Measurements from ENCODE around the gene ZC3H15. TPM values are rescaled to one million over a fixed set of nuclear protein-coding genes. Genes with fewer than 3 reads are reported as not detected.
A peak's percentile ranks its signal among the peaks of the same experiment; 100 is the strongest.
"Not testable (repeated sequence)": the region's sequence is repeated elsewhere in the genome, so short reads cannot be mapped to it uniquely, and the experiment has no call there.

The ZC3H15 gene
- 67.7 and 103 TPM in 2 replicates for total RNA-seq

- DNase-seq (ENCODE audit: low read depth, low spot score) = peak; percentile 92
Observed at GRCh38 chr2:186485871-186486650, at the start of gene ZC3H15. Gene ZC3H15, plus strand, starts transcription at chr2:186486260. Its CDS starts 123 bp downstream, at chr2:186486383.

GRCh38 chr2:186437719-186438118 lies 48.3 kb upstream of the ZC3H15 start:
- DNase-seq (ENCODE audit: low read depth, low spot score) = no peak

GRCh38 chr2:186439673-186440095 lies 46.4 kb upstream of the ZC3H15 start:
- not testable (repeated sequence) for DNase-seq (ENCODE audit: low read depth, low spot score)

GRCh38 chr2:186440506-186440905 lies 45.6 kb upstream of the ZC3H15 start:
- DNase-seq (ENCODE audit: low read depth, low spot score) = peak; percentile 27

GRCh38 chr2:186442885-186443284 lies 43.2 kb upstream of the ZC3H15 start:
- no peak for DNase-seq (ENCODE audit: low read depth, low spot score)

GRCh38 chr2:186443851-186444250 lies 42.2 kb upstream of the ZC3H15 start:
- DNase-seq (ENCODE audit: low read depth, low spot score) = no peak

- no peak for DNase-seq (ENCODE audit: low read depth, low spot score)
Observed at GRCh38 chr2:186445506-186445905, 40.6 kb upstream of the ZC3H15 start.

GRCh38 chr2:186455613-186456012 lies 30.4 kb upstream of the ZC3H15 start:
- no peak for DNase-seq (ENCODE audit: low read depth, low spot score)

GRCh38 chr2:186456941-186457340 lies 29.1 kb upstream of the ZC3H15 start:
- DNase-seq (ENCODE audit: low read depth, low spot score) = no peak

GRCh38 chr2:186457908-186458307 lies 28.2 kb upstream of the ZC3H15 start:
- no peak for DNase-seq (ENCODE audit: low read depth, low spot score)

GRCh38 chr2:186459009-186459408 lies 27.1 kb upstream of the ZC3H15 start:
- DNase-seq (ENCODE audit: low read depth, low spot score) = no peak

GRCh38 chr2:186460465-186460864 lies 25.6 kb upstream of the ZC3H15 start:
- DNase-seq (ENCODE audit: low read depth, low spot score) = no peak

- no peak for DNase-seq (ENCODE audit: low read depth, low spot score)
Observed at GRCh38 chr2:186466743-186467142, 19.3 kb upstream of the ZC3H15 start.

- no peak for DNase-seq (ENCODE audit: low read depth, low spot score)
Observed at GRCh38 chr2:186467421-186467820, 18.6 kb upstream of the ZC3H15 start.

GRCh38 chr2:186472722-186473493 lies 13.2 kb upstream of the ZC3H15 start:
- DNase-seq (ENCODE audit: low read depth, low spot score) = not testable (repeated sequence)

- not testable (repeated sequence) for DNase-seq (ENCODE audit: low read depth, low spot score)
Observed at GRCh38 chr2:186474239-186474638, 11.8 kb upstream of the ZC3H15 start.

- DNase-seq (ENCODE audit: low read depth, low spot score) = no peak
Observed at GRCh38 chr2:186477790-186478189, 8.3 kb upstream of the ZC3H15 start.

GRCh38 chr2:186480991-186481390 lies 5.1 kb upstream of the ZC3H15 start:
- DNase-seq (ENCODE audit: low read depth, low spot score) = no peak

- no peak for DNase-seq (ENCODE audit: low read depth, low spot score)
Observed at GRCh38 chr2:186484062-186484735, 1.9 kb upstream of the ZC3H15 start.

- DNase-seq (ENCODE audit: low read depth, low spot score) = no peak
Observed at GRCh38 chr2:186485576-186485870, 537 bp upstream of the ZC3H15 start.

- no peak for DNase-seq (ENCODE audit: low read depth, low spot score)
Observed at GRCh38 chr2:186486651-186487647, 889 bp downstream of the ZC3H15 start.
